Neural cell (in vitro differentiated cells): Measurements from ENCODE around the gene BRMS1.
A peak's percentile ranks its signal among the peaks of the same experiment; 100 is the strongest.

Experiments
- EP300 ChIP-seq: fragments of 450-650 bp; conservative IDR thresholded peaks from 2 replicates; pipeline ENCODE4 v1.6.1; 2014; ENCODE audit warnings: antibody characterized with exemption, mild to moderate bottlenecking, moderate library complexity; ENCODE audit not compliant: poor library complexity, severe bottlenecking
- EZH2 ChIP-seq: fragments of 200-600, 300-800 bp; shearing (Covaris generic), sonication (generic); IDR thresholded peaks from 2 replicates; pipeline ENCODE4 v1.6.1; 2014; ENCODE audit warnings: antibody characterized with exemption, low read length, borderline replicate concordance, mild to moderate bottlenecking; ENCODE audit not compliant: insufficient read depth, poor library complexity, severe bottlenecking
- MXI1 ChIP-seq: fragments of 450-650 bp; conservative IDR thresholded peaks from 2 replicates; pipeline ENCODE4 v1.6.1; 2014; ENCODE audit warnings: antibody characterized with exemption, mild to moderate bottlenecking; ENCODE audit not compliant: poor library complexity, severe bottlenecking
- POLR2AphosphoS5 ChIP-seq: IDR thresholded peaks from 2 replicates; pipeline ENCODE4 v1.6.1; 2012
- RAD21 ChIP-seq: fragments of 450-650 bp; conservative IDR thresholded peaks from 2 replicates; pipeline ENCODE4 v1.6.1; 2014; ENCODE audit warnings: antibody characterized with exemption, mild to moderate bottlenecking, moderate library complexity
- SMC3 ChIP-seq: fragments of 450-650 bp; conservative IDR thresholded peaks from 2 replicates; pipeline ENCODE4 v1.6.1; 2014; ENCODE audit warnings: antibody characterized with exemption, mild to moderate bottlenecking, moderate library complexity; ENCODE audit not compliant: poor library complexity
- TF ChIP-seq, protein P1 (sequence below): fragments of 450-650 bp; IDR thresholded peaks from 2 replicates; pipeline ENCODE4 v1.5.1; 2014; ENCODE audit warnings: antibody characterized with exemption, mild to moderate bottlenecking, moderate library complexity; ENCODE audit not compliant: poor library complexity, severe bottlenecking

DNA sequence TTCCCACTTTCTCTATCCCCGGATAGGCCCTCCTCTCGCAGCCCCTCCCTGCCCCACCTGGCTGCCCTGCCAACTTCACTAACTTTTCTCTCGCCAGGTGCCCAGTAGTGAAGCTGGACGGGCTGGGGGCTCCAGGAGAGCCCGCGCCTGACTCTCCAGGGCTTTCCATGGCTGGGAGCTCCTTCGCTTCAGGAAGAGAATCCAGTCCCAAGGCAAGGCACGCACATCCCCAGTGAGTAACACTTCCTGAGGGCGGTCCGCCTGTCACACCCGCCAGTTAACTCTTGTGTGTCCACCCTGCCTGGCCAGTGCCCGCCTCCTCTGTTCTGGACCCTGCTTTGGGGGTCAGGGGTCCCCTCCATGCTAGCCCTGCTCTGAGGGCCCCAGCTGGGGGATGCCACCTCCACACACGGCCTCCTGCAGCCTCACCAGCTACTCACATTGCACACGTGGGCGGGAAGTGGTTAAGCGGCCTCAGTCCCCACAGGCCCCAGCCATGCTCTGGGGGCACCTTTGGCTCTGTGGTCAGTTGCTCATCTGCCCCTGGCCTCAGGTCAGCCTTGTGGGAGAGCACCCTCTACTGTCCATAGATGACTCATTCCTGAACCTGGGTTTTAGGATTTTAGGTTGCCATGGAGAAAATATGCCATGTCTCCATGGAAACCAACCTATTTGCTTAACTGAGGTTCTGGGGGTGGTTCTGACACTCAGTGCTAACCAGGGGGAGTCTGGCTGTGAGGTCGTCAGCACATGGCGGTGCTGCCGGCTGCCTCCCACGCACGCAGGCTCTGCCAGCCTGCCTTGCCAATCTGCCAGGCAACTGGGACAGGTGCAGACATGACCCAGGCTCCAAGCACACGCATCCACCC lies 8.4 kb downstream of the BRMS1 start, which contains the start of gene RIN1:
- TF ChIP-seq RAD21 (peak; percentile 48), POLR2AphosphoS5 (no peak), SMC3 (no peak), EP300 (no peak), EZH2 (no peak), MXI1 (no peak)
- TF ChIP-seq, protein P1, sequence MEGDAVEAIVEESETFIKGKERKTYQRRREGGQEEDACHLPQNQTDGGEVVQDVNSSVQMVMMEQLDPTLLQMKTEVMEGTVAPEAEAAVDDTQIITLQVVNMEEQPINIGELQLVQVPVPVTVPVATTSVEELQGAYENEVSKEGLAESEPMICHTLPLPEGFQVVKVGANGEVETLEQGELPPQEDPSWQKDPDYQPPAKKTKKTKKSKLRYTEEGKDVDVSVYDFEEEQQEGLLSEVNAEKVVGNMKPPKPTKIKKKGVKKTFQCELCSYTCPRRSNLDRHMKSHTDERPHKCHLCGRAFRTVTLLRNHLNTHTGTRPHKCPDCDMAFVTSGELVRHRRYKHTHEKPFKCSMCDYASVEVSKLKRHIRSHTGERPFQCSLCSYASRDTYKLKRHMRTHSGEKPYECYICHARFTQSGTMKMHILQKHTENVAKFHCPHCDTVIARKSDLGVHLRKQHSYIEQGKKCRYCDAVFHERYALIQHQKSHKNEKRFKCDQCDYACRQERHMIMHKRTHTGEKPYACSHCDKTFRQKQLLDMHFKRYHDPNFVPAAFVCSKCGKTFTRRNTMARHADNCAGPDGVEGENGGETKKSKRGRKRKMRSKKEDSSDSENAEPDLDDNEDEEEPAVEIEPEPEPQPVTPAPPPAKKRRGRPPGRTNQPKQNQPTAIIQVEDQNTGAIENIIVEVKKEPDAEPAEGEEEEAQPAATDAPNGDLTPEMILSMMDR = peak; percentile 53
